Stomach smooth muscle (tissue), 2 donors: ENCODE measurements around the gene ALDH1L1.

ENCODE experiments used
- H3K27ac ChIP-seq: one replicate; pipeline ENCODE4 v1.7.0; 2013; ENCODE audit warnings: mild to moderate bottlenecking, low read length, inconsistent platforms
- H3K27me3 ChIP-seq, 2 donors: one replicate each; pipeline ENCODE4 v1.7.0; 2013; ENCODE audit warnings: low read length in 2 of 2; ENCODE audit not compliant: insufficient read depth in 2 of 2, control insufficient read depth in 1 of 2
- H3K36me3 ChIP-seq, 2 donors: one replicate each; pipeline ENCODE4 v1.7.0; 2013; ENCODE audit warnings: low read length in 2 of 2; ENCODE audit not compliant: control insufficient read depth in 2 of 2, insufficient read depth in 2 of 2
- H3K4me1 ChIP-seq: one replicate; pipeline ENCODE4 v1.7.0; 2013; ENCODE audit warnings: low read length; ENCODE audit not compliant: control insufficient read depth, insufficient read depth
- H3K4me3 ChIP-seq, 2 donors: one replicate each; pipeline ENCODE4 v1.7.0; 2013; ENCODE audit warnings: low read length in 2 of 2
- H3K9ac ChIP-seq, 2 donors: one replicate each; pipeline ENCODE4 v1.7.0; 2013; ENCODE audit warnings: low read length in 2 of 2, mild to moderate bottlenecking in 1 of 2
- H3K9me3 ChIP-seq, 2 donors: one replicate each; pipeline ENCODE4 v1.7.0; 2013; ENCODE audit warnings: low read length in 2 of 2; ENCODE audit not compliant: control insufficient read depth in 2 of 2
- donor health status: healthy.
- donor health status: Pancreatic carcinoma.

The ALDH1L1 gene

GRCh38 chr3:126146525-126147146, 33.8 kb downstream of the ALDH1L1 start:
- Histone ChIP-seq H3K4me1 (no peaks in the 10 kb centered on the region), H3K4me3 (no peak overlapping the region), H3K27ac (no peak overlapping the region), H3K9me3 (no peaks in the 10 kb centered on the region), H3K27me3 (no peaks in the 10 kb centered on the region), H3K36me3 (peaks cover 0 to 4% of the 10 kb centered on the region in 2 donors), H3K9ac (no peak overlapping the region)

- Histone ChIP-seq H3K9ac (no peak overlapping the region), H3K36me3 (peaks cover 0 to 4% of the 10 kb centered on the region in 2 donors), H3K27me3 (no peaks in the 10 kb centered on the region), H3K4me1 (no peaks in the 10 kb centered on the region), H3K9me3 (no peaks in the 10 kb centered on the region), H3K27ac (no peak overlapping the region), H3K4me3 (no peak overlapping the region)
These were observed 34.4 kb downstream of the ALDH1L1 start for GRCh38 chr3:126146034-126146433.

DNA sequence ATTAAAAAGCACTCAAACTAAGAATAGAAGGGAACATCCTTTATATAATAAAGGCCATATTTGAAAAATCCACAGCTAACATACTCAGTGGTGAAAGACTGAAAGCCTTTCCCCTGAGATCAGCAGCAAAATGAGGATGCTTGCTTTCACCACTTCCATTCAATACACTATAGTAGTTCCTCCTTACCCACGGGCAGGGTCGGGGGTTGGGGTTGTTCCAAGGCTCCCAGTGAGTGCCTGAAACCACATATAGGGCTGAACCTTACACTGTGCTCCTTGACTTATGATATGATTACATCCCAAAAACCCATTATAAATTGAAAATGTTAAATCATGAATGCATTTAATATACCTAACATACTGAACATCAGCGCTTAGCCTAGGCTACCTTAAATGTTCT, 37.7 kb downstream of the ALDH1L1 start:
- no peaks in the 10 kb centered on the region for H3K36me3 ChIP-seq
- no peaks in the 10 kb centered on the region for H3K27me3 ChIP-seq
- no peak overlapping the region for H3K4me3 ChIP-seq
- no peaks in the 10 kb centered on the region for H3K9me3 ChIP-seq
- no peaks in the 10 kb centered on the region for H3K4me1 ChIP-seq
- H3K9ac ChIP-seq: no peak overlapping the region
- H3K27ac ChIP-seq: no peak overlapping the region

DNA sequence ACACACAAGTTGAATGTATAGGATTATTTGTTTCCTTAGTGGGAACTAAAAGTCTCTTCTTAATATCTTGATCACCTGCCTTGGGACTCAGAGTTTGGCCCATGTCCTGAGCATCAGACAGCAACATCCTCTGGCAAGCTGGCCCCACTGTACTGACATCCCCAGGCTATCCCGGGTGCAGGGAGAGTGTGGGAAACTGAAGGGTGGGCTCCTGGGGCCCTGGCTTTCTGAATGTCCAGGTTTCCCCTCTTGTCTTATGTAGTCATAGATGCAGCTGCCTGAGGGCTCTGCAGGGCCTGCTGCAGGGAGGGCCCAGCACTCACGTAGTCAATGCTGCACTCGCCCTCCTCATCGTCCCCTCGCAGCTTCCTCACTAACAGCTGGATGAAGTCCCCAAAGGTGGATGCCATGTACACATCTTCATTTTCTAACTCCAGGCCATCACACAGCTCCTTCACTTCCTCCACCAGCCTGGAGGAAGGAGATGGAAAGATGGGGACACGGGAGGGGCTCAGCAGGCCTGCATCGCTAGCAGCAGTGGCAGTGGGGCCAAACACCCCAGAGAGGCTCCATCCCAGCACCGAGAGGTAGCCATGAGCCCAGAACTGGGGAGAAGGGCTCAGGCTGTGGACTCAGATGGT, 42.8 kb downstream of the ALDH1L1 start:
- Histone ChIP-seq H3K36me3 (no peaks in the 10 kb centered on the region), H3K9ac (no peak overlapping the region), H3K4me1 (peaks cover 3% of the 10 kb centered on the region), H3K27ac (no peak overlapping the region), H3K27me3 (no peaks in the 10 kb centered on the region), H3K4me3 (no peak overlapping the region), H3K9me3 (no peaks in the 10 kb centered on the region)

DNA sequence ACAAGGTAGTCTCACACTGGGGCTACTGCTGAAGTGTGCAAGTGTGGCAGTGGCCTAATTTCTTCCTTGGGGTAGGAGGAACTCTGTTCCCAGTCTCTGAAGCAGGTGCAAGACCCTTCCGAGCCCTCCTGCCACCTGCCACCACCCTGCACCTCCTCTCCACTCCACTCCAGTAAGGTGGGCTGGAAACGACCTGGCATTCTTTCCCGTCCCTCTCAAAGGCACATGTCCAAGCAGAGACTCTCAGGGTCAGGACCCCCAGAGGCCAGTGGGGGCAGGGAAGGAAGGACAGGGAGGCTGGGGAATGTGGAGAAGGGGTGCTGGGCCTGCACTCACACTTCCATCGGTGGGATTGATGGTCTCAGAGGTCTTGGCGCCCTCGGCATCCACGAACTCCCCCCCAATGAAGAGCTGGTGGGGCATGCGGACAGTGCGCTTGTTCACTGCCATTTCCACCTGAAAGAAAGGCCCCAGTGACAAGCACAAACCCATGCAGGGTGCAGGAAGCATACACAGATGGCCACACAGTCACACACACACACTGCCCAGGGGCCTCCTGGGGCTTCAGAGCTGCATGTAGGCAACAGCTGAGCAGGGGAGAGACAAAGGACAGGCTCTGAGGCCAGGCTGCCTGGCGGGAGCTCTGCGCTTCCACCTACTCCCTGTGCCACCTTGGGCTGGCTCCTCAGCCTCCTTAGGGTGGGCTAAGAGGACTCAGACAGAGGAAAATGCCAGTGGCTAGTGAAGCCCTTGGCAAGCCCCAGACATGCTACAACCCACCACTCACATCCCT, 43.8 kb downstream of the ALDH1L1 start:
- Histone ChIP-seq H3K9me3 (no peaks in the 10 kb centered on the region), H3K4me1 (peaks cover 3% of the 10 kb centered on the region), H3K27me3 (no peaks in the 10 kb centered on the region), H3K36me3 (no peaks in the 10 kb centered on the region), H3K9ac (no peak overlapping the region), H3K27ac (no peak overlapping the region), H3K4me3 (no peak overlapping the region)

DNA sequence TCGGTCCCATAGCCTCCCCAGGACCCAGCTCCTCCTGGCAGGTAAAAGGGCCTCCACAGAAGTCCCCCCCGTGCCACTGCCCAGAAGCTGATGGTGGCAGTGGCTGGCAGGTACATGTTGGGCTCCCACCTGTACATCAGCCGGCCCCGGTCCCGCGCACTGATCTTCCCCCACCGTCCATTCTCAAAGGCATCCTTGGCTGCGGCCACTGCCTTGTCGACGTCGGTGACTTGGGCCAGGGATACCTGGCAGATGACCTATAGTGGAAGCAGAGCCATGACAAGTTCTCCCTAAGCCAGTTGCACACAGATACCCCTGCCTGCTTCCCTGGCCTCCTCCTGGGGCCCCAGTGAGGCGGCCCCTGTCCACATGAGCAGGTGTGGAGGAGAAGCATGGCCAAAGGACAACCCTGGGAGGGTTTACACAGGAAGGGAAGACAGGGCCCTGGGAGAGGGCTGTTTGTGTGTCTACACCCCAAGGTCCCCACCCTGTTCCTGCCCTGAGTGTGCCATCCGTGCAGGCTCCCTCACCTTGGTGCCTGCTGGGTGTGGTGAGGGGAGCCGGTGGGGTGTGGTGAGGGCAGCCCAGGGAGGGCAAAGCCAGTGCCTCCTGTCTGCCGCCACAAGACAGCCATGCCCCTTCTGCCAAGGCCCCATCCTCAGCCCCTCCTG, 44.8 kb downstream of the ALDH1L1 start:
- Histone ChIP-seq H3K27ac (no peak overlapping the region), H3K36me3 (no peaks in the 10 kb centered on the region), H3K4me1 (peaks cover 3% of the 10 kb centered on the region), H3K9ac (no peak overlapping the region), H3K9me3 (no peaks in the 10 kb centered on the region), H3K4me3 (no peak overlapping the region), H3K27me3 (no peaks in the 10 kb centered on the region)

- Histone ChIP-seq H3K4me3 (no peak overlapping the region), H3K27ac (no peak overlapping the region), H3K4me1 (peaks cover 3% of the 10 kb centered on the region), H3K27me3 (no peaks in the 10 kb centered on the region), H3K9me3 (no peaks in the 10 kb centered on the region), H3K9ac (no peak overlapping the region), H3K36me3 (no peaks in the 10 kb centered on the region)
These were observed 45.3 kb downstream of the ALDH1L1 start for GRCh38 chr3:126135071-126135405.

DNA sequence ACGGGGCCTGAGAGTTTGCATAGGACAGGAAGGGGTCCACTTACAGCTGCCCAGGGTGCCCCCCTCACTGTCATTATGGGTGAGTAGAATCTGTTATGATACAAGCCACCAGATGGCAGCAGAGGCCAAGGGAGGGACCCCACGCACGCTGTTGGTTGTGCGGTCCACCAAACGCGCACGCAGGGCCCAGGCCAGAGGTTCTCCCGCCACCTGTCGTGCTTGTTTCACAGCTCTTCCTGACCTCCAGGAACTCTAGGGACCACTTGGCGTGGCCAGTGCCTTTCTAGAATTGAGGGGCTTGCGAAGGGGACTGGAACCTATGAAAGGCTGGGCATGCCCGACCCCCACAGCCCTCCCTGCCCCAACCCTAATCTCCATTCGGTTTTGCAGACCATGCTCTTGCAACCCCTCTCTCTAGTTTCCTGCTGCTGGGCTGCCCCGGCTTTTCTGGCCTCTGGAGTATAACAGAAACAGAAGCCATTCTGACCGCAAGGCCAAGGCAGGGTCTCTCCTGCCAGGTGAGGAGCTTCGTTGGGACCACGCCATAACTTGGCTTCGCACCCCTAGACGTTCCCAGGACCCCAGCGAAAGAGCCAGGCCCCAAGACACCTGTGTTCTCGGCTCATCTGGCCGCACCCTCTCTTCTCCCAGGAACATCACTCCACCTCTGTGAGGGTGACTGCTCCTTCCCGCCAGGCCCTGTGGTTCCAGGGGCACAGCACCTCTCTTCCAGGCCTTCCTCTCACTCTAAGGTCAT, 46.0 kb downstream of the ALDH1L1 start:
- H3K9ac ChIP-seq: no peak overlapping the region

DNA sequence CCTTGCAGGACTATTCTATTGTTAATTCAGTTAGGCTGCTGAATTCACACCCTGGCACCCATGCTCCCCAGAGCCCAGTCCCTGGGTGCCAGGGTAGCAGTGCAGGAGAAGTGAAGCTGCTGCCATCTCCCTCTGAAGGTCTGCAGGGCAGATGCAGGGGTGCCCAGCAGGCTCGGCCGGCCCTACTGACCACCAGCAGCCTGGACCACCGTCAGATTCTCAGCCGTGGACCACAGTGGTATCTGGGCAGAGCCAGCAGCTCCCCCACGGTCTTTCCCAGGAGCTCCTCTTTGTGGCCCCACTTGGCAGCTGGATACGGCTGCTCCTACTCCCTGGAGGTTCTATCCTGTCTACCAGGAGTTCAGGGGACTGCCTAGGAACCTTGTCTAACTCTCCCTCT, 46.8 kb downstream of the ALDH1L1 start:
- H3K27me3 ChIP-seq: no peaks in the 10 kb centered on the region
- no peak overlapping the region for H3K9ac ChIP-seq
- peaks cover 3% of the 10 kb centered on the region for H3K4me1 ChIP-seq
- H3K36me3 ChIP-seq: peaks cover 0 to 3% of the 10 kb centered on the region in 2 donors
- no peaks in the 10 kb centered on the region for H3K9me3 ChIP-seq
- no peak overlapping the region for H3K27ac ChIP-seq
- no peak overlapping the region for H3K4me3 ChIP-seq

More for the DNA sequence above, 46.0 kb downstream of the ALDH1L1 start:
- no peaks in the 10 kb centered on the region for H3K27me3 ChIP-seq
- peaks cover 0 to 1% of the 10 kb centered on the region in 2 donors for H3K36me3 ChIP-seq
- H3K27ac ChIP-seq: no peak overlapping the region
- H3K4me3 ChIP-seq: no peak overlapping the region
- peaks cover 3% of the 10 kb centered on the region for H3K4me1 ChIP-seq
- no peaks in the 10 kb centered on the region for H3K9me3 ChIP-seq

DNA sequence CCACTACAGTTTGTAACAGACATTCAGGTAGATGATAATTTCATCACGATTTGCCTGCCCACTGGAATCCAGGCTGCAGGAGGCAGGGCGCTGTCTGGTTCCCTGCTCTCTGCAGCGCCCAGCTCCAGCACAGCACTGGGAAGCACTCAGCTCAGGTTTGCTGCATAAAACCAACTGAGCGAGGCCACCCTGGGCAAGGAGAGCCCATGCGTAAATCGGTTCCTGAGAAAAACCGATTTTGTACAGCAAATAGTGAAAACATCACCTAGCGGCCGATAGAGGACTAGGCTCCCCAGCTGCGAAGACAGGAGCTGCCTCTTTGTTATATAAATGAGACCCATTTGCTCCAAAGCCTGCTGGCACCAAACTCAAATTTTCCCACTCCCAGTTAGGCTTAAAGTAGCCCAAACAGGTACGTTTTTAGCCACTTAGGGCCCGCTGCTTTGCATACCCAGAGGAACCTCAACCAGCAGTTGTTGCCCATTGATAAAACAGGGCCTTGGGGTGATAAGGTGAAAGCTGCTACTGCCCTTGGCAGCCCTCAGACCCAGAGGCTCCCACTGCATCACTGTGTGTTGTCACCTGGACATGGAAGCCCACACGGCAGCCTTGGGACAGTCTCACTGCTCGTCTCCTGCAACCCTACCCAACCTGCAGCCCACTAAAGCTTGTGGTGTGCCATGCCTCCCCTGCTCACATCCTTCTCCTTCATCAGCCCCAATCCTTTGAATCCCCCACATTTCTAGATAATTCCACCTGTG, 47.5 kb downstream of the ALDH1L1 start:
- Histone ChIP-seq H3K9ac (no peak overlapping the region), H3K4me3 (no peak overlapping the region)

More for the DNA sequence above, 47.5 kb downstream of the ALDH1L1 start:
- no peak overlapping the region for H3K27ac ChIP-seq
- H3K36me3 ChIP-seq: peaks cover 0 to 3% of the 10 kb centered on the region in 2 donors
- H3K4me1 ChIP-seq: peaks cover 3% of the 10 kb centered on the region
- no peaks in the 10 kb centered on the region for H3K27me3 ChIP-seq
- no peaks in the 10 kb centered on the region for H3K9me3 ChIP-seq
